C4-2B (cell line): Measurements from ENCODE around the gene TMEM51.

Source experiments
- CTCF ChIP-seq: fragments of 450-650 bp; conservative IDR thresholded peaks from 2 replicates; pipeline ENCODE4 v1.5.1; 2017; ENCODE audit warnings: mild to moderate bottlenecking
- ZFX ChIP-seq: fragments of 450-650 bp; IDR thresholded peaks from 2 replicates; pipeline ENCODE4 v1.6.1; 2017

- TF ChIP-seq ZFX = no peak
- no peak for TF ChIP-seq CTCF
Measured at GRCh38 chr1:15248216-15248615, 94.7 kb downstream of the TMEM51 start.
